HepG2 (cell line): ENCODE measurements around the gene SLC28A1. TPM values are rescaled to one million over a fixed set of nuclear protein-coding genes. Genes with fewer than 3 reads are reported as not detected.

Experiments
- ATAC-seq: fragments of 200-7000 bp; cut with Tn5 transposase; 3 replicates; pipeline ENCODE4 v1.9.1; 2020; ENCODE audit warnings: mild to moderate bottlenecking, moderate library complexity
- BruUV-seq: library from RNA; stranded (reverse); fragments of 400-500 nt; replicated peaks from 2 replicates; lab custom pipeline; 2021; lab: Mats Ljungman, UMichigan
- CTCF ChIA-PET: fragments of 300-600 bp; formaldehyde crosslinking; extraction: SDS; loops from one replicate; lab custom pipeline; 2021; ENCODE audit warnings: low total read pairs, inconsistent platforms, low intra/inter-chr PET ratio; lab: Yijun Ruan, JAX
- POLR2A ChIA-PET: fragments of 350-600 bp; sonication (Branson Sonifier 250); formaldehyde crosslinking; loops from one replicate; lab custom pipeline; 2020; ENCODE audit warnings: antibody characterized with exemption, inconsistent platforms; lab: Yijun Ruan, JAX
- DNase-seq: peaks from one replicate; pipeline ENCODE4 v3.0.0-alpha.2; 2015; ENCODE audit warnings: low spot score
- FAIRE-seq: peaks from 3 replicates; lab custom pipeline; 2011; peaks lifted over from hg19 to GRCh38; lab: Jason Lieb, UNC
- H2AFZ ChIP-seq: one replicate; pipeline ENCODE4 v1.6.1; 2011; ENCODE audit warnings: low read length, inconsistent platforms
- H3K27ac ChIP-seq: fragments of 300-600 bp; 3 replicates; pipeline ENCODE4 v1.8.0; 2011; ENCODE audit warnings: mixed run types, mild to moderate bottlenecking, mixed read lengths, low read length, inconsistent platforms; ENCODE audit not compliant: insufficient read depth; ENCODE audit errors: extremely low read length
- H3K27me3 ChIP-seq, 2 experiments: fragments of 200-600 bp in 1 of 2; 2 replicates in 1 of 2; 3 replicates in 1 of 2; pipeline versions ENCODE4 v1.6.0 to v1.8.0; 2011; ENCODE audit warnings: low read length in 2 of 2, mild to moderate bottlenecking in 2 of 2, moderate library complexity in 2 of 2, inconsistent platforms in 1 of 2; ENCODE audit not compliant: insufficient read depth in 2 of 2, control insufficient read depth in 1 of 2
- H3K36me3 ChIP-seq, 2 experiments: fragments of 200-600 bp in 1 of 2; replicated peaks in 1 of 2; 2 replicates in 1 of 2; 3 replicates in 1 of 2; pipeline versions ENCODE4 v1.5.1 to v1.8.0; 2011; ENCODE audit warnings: low read length in 2 of 2, inconsistent platforms in 1 of 2; ENCODE audit not compliant: insufficient read depth in 2 of 2, control insufficient read depth in 1 of 2
- H3K4me1 ChIP-seq: 2 replicates; pipeline ENCODE4 v1.5.1; 2012; ENCODE audit warnings: low read length, inconsistent platforms; ENCODE audit not compliant: insufficient read depth
- H3K4me2 ChIP-seq: 2 replicates; pipeline ENCODE4 v1.6.0; 2011; ENCODE audit warnings: low read depth, low read length, inconsistent platforms
- H3K4me3 ChIP-seq, 3 experiments: fragments of 200-600 bp in 1 of 3; sonication (generic), shearing (Covaris generic) in 1 of 3; replicated peaks in 1 of 3; 2 replicates each; pipeline ENCODE4 v1.5.1; 2011 to 2016; ENCODE audit warnings: low read length in 3 of 3, inconsistent platforms in 2 of 3, low read depth in 2 of 3, mild to moderate bottlenecking in 2 of 3, control low read depth in 1 of 3, mixed read lengths in 1 of 3; ENCODE audit not compliant: insufficient read depth in 1 of 3
- H3K79me2 ChIP-seq: one replicate; pipeline ENCODE4 v1.6.1; 2011; ENCODE audit warnings: low read length, inconsistent platforms; ENCODE audit not compliant: insufficient read depth
- H3K9ac ChIP-seq: 2 replicates; pipeline ENCODE4 v1.6.0; 2011; ENCODE audit warnings: mild to moderate bottlenecking, low read depth, low read length, inconsistent platforms; ENCODE audit not compliant: insufficient read depth
- H3K9me3 ChIP-seq: 2 replicates; pipeline ENCODE4 v1.5.1; 2012; ENCODE audit warnings: mild to moderate bottlenecking, low read length
- H4K20me1 ChIP-seq: 2 replicates; pipeline ENCODE4 v1.6.0; 2011; ENCODE audit warnings: inconsistent platforms, mild to moderate bottlenecking, low read length, moderate library complexity; ENCODE audit not compliant: insufficient read depth
- DPF2 ChIP-seq: sonication (generic); formaldehyde crosslinking; IDR thresholded peaks from 2 replicates; pipeline ENCODE4 v1.4.0; 2020; ENCODE audit warnings: mild to moderate bottlenecking, low read depth, missing genetic modification reagents, borderline replicate concordance
- FLYWCH1 ChIP-seq: sonication (generic); formaldehyde crosslinking; IDR thresholded peaks from 2 replicates; pipeline ENCODE4 v1.8.1; 2023; ENCODE audit warnings: mild to moderate bottlenecking, missing genetic modification reagents
- GABPA ChIP-seq, 2 experiments: IDR thresholded peaks; 2 replicates each; pipeline ENCODE4 v1.6.1; 2011 to 2016; ENCODE audit warnings: low read depth in 2 of 2, low read length in 1 of 2, missing biosample characterization in 1 of 2, missing genetic modification characterization in 1 of 2
- GLMP ChIP-seq: sonication (generic); formaldehyde crosslinking; IDR thresholded peaks from 2 replicates; pipeline ENCODE4 v1.9.0; 2021; ENCODE audit warnings: missing genetic modification reagents, mild to moderate bottlenecking, borderline replicate concordance
- KAT2B ChIP-seq: fragments of 150-350 bp; IDR thresholded peaks from 2 replicates; pipeline ENCODE4 v1.6.1; 2014; ENCODE audit warnings: low read depth, low read length, borderline replicate concordance
- MYPOP ChIP-seq: sonication (generic); formaldehyde crosslinking; IDR thresholded peaks from 2 replicates; pipeline ENCODE4 v1.8.1; 2023; ENCODE audit warnings: mild to moderate bottlenecking, moderate library complexity, missing genetic modification reagents
- ZNF556 ChIP-seq: sonication (generic); formaldehyde crosslinking; IDR thresholded peaks from 2 replicates; pipeline ENCODE4 v1.4.0; 2020; ENCODE audit warnings: mild to moderate bottlenecking, missing genetic modification reagents, borderline replicate concordance
- ZNF670 ChIP-seq: sonication (generic); formaldehyde crosslinking; IDR thresholded peaks from 2 replicates; pipeline ENCODE4 v1.8.0; 2022; ENCODE audit warnings: mild to moderate bottlenecking, missing genetic modification reagents, borderline replicate concordance
- WGBS: methylation state at CpG from one replicate; pipeline ENCODE4 v1.1.6; 2017; ENCODE audit warnings: low lambda C conversion rate; 5-methylcytosine and 5-hydroxymethylcytosine counted together
- in situ Hi-C: cut with HindIII; loops from 2 replicates; pipeline ENCODE4 v1.10.0; 2017; ENCODE audit warnings: low pct_unique_long_range_greater_than_20kb; ENCODE audit not compliant: extremely low pct_ligation_motif_present
- intact Hi-C: fragments of 100-400 bp; cut with micrococcal nuclease; formaldehyde crosslinking; loops from one replicate; pipeline ENCODE4 v1.10.0; 2022; ENCODE audit not compliant: unreplicated experiment
- polyA plus RNA-seq, 8 experiments: library from polyadenylated mRNA; depleted of rRNA in 3 of 8; stranded (reverse) in 7 of 8; unstranded in 1 of 8; fragments of >200 nt; fragmentation: Illumina TruSeq in 4 of 8; extraction: Trizol in 4 of 8; gene quantifications; 2 replicates each; pipeline versions ENCODE4 v1.2.1 to v1.2.3, GENCODE V29; 2011 to 2016; ENCODE audit warnings: low read depth in 4 of 8, missing spikeins in 1 of 8, mixed read lengths in 1 of 8; ENCODE audit not compliant: insufficient read depth in 1 of 8
- total RNA-seq, 5 experiments: library from RNA; depleted of rRNA; stranded (reverse); fragments of >200 nt; fragmentation: Illumina TruSeq; extraction: Trizol; gene quantifications; 2 replicates each; pipeline ENCODE4 v1.2.3, GENCODE V29; 2016; ENCODE audit warnings: low read depth in 1 of 5
- TF ChIP-seq, protein P1 (sequence below): sonication (generic); formaldehyde crosslinking; IDR thresholded peaks from 2 replicates; pipeline ENCODE4 v1.4.0; 2020; ENCODE audit warnings: mild to moderate bottlenecking, missing genetic modification reagents

SLC28A1 gene
- total and polyA plus RNA-seq, 2 of the 13 experiments (the other 11 are each of a cell fraction or from before 2014, with no cell fraction given), result 0.31 to 5.8 TPM

DNA sequence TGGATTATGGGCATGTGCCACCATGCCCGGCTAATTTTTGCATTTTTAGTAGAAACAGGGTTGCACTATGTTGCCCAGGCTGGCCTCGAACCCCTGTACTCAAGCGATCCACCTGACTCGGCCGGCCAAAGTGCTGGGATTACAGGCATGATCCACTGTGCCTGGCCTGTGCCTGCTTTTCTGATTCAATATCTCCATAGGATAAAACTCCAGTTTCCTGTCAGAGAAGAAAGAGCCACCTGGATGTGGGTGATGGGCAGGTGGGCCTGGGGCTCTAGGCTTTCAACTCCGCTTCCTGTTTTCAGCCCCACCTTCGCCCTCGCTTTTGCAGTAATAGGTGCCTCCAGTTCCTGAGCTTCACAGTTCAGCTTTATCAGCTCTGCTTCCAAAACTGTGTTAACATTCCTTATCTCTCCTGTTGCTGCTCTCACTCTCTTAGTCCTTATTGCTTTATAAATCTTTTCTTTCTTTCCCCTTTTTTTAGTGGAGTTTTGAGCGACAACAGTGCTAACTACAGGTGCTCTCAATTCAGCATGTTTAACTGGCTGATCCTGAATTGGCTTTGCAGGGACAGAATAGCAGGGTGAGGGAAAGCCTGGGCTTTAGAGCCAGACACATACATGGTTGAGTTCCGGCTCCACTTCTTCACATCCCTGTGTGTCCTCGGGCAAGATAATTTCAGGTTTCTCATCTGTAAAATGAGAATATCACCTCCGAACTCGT is 76.1 kb downstream of the SLC28A1 start (continued):
- TF ChIP-seq DPF2 (CRISPR knock-in tag) (no peak), FLYWCH1 (no peak)

DNA sequence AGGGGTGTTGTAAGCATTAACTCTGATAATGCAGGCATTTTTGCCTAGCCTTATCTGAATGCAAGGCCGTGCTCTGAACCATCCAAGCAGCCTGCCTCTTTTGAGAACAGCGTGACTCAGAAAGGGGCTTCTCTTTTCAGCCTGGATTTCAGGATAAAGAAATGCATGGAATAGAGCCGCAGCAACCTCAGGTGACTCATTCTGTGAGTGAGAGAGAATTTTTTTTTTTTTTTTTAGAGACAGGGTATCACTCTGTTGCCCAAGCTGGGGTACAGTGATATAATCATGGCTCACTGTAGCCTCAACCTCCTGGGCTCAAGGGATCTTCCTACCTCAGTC is 76.6 kb downstream of the SLC28A1 start:
- WGBS, result 46% methylated on average over 3 of the region's 3 CpGs
- BruUV-seq, result no TSS peak
- H3K4me3 ChIP-seq, result no peak overlapping the region
- no peak overlapping the region for H3K27ac ChIP-seq
- peaks cover 18% of the 10 kb centered on the region for H3K4me1 ChIP-seq
- H3K79me2 ChIP-seq, result no peaks in the 10 kb centered on the region
- no peaks in the 10 kb centered on the region for H4K20me1 ChIP-seq
- POLR2A ChIA-PET, result no interaction called here
- H3K4me2 ChIP-seq, result peak overlapping the region; percentile 31
- H3K27me3 ChIP-seq, result no peaks in the 10 kb centered on the region
- DNase-seq, result no peak
- FAIRE-seq, result no peak
- no peak overlapping the region for H2AFZ ChIP-seq
- peak; percentile 27; the same call in 1 of the 3 replicates for ATAC-seq
- CTCF ChIA-PET, result no interaction called here
- H3K9ac ChIP-seq, result no peak overlapping the region
- intact Hi-C loops (no loop called here), in situ Hi-C loops (loop anchor here (25.0 kb wide), 1 partner anchor 176 kb away; no protein-coding TSS in a partner anchor)
- no peaks in the 10 kb centered on the region for H3K9me3 ChIP-seq
- H3K36me3 ChIP-seq, result no peaks in the 10 kb centered on the region
- no peak for TF ChIP-seq GLMP (CRISPR knock-in tag)
- no peak for TF ChIP-seq GABPA (IDR thresholded peaks at IDR 0.05; ENCODE audit: low read depth, low read length)
- TF ChIP-seq GABPA (CRISPR knock-in tag; IDR thresholded peaks at IDR 0.05; ENCODE audit: low read depth), result no peak
- TF ChIP-seq ZNF556, result no peak
- no peak for TF ChIP-seq ZNF670 (CRISPR knock-in tag)
- TF ChIP-seq MYPOP (CRISPR knock-in tag), result no peak
- TF ChIP-seq KAT2B, result no peak
- TF ChIP-seq, protein P1, sequence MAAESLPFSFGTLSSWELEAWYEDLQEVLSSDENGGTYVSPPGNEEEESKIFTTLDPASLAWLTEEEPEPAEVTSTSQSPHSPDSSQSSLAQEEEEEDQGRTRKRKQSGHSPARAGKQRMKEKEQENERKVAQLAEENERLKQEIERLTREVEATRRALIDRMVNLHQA (CRISPR knock-in tag), result no peak
